ENCODE data around the gene FIGNL2. TPM values are rescaled to one million over a fixed set of nuclear protein-coding genes. Genes with fewer than 3 reads are reported as not detected.

FIGNL2 gene
- total and polyA plus RNA-seq, 2 donors (not counting 1 experiment from before 2014, with no cell fraction given) = 0.07 to 0.17 TPM

- H3K4me2 ChIP-seq (ENCODE audit: extremely low read depth, insufficient read depth, low read length) = no peak overlapping the region
- peaks cover 14% of the 10 kb centered on the region for H3K27me3 ChIP-seq (ENCODE audit: control insufficient read depth, insufficient read depth, low read length)
- no peak overlapping the region for H3K4me3 ChIP-seq (replicated peaks in 1 of 4; ENCODE audit: control extremely low read depth in 1 of 4, insufficient read depth in 1 of 4, low read depth in 3 of 4, low read length in 4 of 4)
- H3K36me3 ChIP-seq (ENCODE audit: control insufficient read depth, insufficient read depth, low read length) = no peaks in the 10 kb centered on the region
- H4K20me1 ChIP-seq (ENCODE audit: control insufficient read depth, extremely low read depth, insufficient read depth, low read length) = no peaks in the 10 kb centered on the region
- H3K9me3 ChIP-seq (ENCODE audit: control insufficient read depth, insufficient read depth, low read depth, low read length) = no peaks in the 10 kb centered on the region
- H3K9ac ChIP-seq (ENCODE audit: insufficient read depth, low read length) = no peak overlapping the region
- H2AFZ ChIP-seq (ENCODE audit: low read length) = no peak overlapping the region
- H3K4me1 ChIP-seq (ENCODE audit: control insufficient read depth, extremely low read depth, insufficient read depth, low read length) = no peaks in the 10 kb centered on the region
- H3K79me2 ChIP-seq (ENCODE audit: control insufficient read depth, insufficient read depth, low read length) = no peaks in the 10 kb centered on the region
- no peak for DNase-seq (ENCODE audit: low read depth in 2 of 2)
- no peak for TF ChIP-seq CTCF (conservative IDR thresholded peaks at IDR 0.05 in 1 of 2, IDR thresholded peaks at IDR 0.05 in 1 of 2; ENCODE audit: low read depth in 1 of 2, low read length in 2 of 2)
- TF ChIP-seq EZH2 (IDR thresholded peaks at IDR 0.05; ENCODE audit: low read length, missing control alignments) = no peak
- H3K27ac ChIP-seq (ENCODE audit: insufficient read depth, low read length) = no peak overlapping the region
Observed at GRCh38 chr12:51829011-51829481, 19.5 kb downstream of the FIGNL2 start.

DNA sequence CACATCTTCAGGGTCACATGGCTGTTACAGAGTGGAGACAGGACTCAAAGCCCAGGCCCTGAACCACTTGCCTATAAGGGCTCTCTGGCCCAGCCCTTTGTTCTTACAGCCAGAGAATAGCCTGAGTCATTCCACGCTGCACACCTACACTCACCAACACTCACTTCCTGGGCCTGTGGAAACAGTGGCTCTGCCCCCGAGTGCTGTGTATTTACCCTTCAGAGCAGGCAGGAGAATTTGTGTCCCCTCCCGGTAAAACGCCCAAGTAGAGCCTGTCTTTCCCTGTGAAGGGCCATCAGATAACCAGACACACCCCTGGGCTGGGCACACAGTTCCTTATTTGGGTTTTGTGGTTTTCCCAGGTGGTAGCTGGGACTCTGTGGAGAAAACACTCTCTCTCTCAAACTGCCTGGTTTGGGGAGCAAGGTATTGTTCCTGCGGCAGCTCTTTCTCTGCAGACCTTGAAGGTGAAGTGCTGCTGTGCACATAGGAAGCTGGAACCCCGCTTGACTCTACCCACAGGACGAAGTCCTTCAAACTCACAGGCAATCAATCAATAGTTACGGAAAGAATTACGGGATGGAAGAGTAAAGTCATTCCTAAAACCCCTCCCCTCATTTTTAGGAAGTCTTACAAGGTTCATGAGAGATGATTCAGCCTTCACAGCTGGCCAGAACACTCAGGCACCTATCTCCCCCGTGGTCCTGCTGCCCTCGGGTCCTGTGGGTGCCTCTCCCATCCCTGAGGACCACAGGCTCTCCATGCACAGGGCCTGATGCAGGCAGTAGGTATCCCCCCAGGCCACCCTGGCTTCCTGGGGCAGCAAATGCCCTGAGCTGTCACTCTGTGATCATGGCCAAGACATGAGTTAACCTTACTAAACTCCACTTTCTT is 20.3 kb downstream of the FIGNL2 start:
- H3K4me2 ChIP-seq (ENCODE audit: extremely low read depth, insufficient read depth, low read length) = no peak overlapping the region
- H3K79me2 ChIP-seq (ENCODE audit: control insufficient read depth, insufficient read depth, low read length) = no peaks in the 10 kb centered on the region
- no peaks in the 10 kb centered on the region for H3K4me1 ChIP-seq (ENCODE audit: control insufficient read depth, extremely low read depth, insufficient read depth, low read length)
- TF ChIP-seq EZH2 (IDR thresholded peaks at IDR 0.05; ENCODE audit: low read length, missing control alignments) = no peak
- TF ChIP-seq CTCF (conservative IDR thresholded peaks at IDR 0.05 in 1 of 2, IDR thresholded peaks at IDR 0.05 in 1 of 2; ENCODE audit: low read depth in 1 of 2, low read length in 2 of 2) = no peak
- H3K9ac ChIP-seq (ENCODE audit: insufficient read depth, low read length) = no peak overlapping the region
- H2AFZ ChIP-seq (ENCODE audit: low read length) = no peak overlapping the region
- no peak overlapping the region for H3K4me3 ChIP-seq (replicated peaks in 1 of 4; ENCODE audit: control extremely low read depth in 1 of 4, insufficient read depth in 1 of 4, low read depth in 3 of 4, low read length in 4 of 4)
- no peaks in the 10 kb centered on the region for H4K20me1 ChIP-seq (ENCODE audit: control insufficient read depth, extremely low read depth, insufficient read depth, low read length)
- H3K27ac ChIP-seq (ENCODE audit: insufficient read depth, low read length) = no peak overlapping the region
- no peaks in the 10 kb centered on the region for H3K36me3 ChIP-seq (ENCODE audit: control insufficient read depth, insufficient read depth, low read length)
- H3K9me3 ChIP-seq (ENCODE audit: control insufficient read depth, insufficient read depth, low read depth, low read length) = no peaks in the 10 kb centered on the region
- peaks cover 7% of the 10 kb centered on the region for H3K27me3 ChIP-seq (ENCODE audit: control insufficient read depth, insufficient read depth, low read length)
- DNase-seq (ENCODE audit: low read depth in 2 of 2) = peak; percentile 14 to 87

- H3K36me3 ChIP-seq (ENCODE audit: control insufficient read depth, insufficient read depth, low read length) = no peaks in the 10 kb centered on the region
- H3K4me2 ChIP-seq (ENCODE audit: extremely low read depth, insufficient read depth, low read length) = no peak overlapping the region
- TF ChIP-seq EZH2 (IDR thresholded peaks at IDR 0.05; ENCODE audit: low read length, missing control alignments) (no peak), CTCF (conservative IDR thresholded peaks at IDR 0.05 in 1 of 2, IDR thresholded peaks at IDR 0.05 in 1 of 2; ENCODE audit: low read depth in 1 of 2, low read length in 2 of 2) (no peak)
- no peak overlapping the region for H3K27ac ChIP-seq (ENCODE audit: insufficient read depth, low read length)
- no peaks in the 10 kb centered on the region for H3K4me1 ChIP-seq (ENCODE audit: control insufficient read depth, extremely low read depth, insufficient read depth, low read length)
- no peaks in the 10 kb centered on the region for H3K9me3 ChIP-seq (ENCODE audit: control insufficient read depth, insufficient read depth, low read depth, low read length)
- H2AFZ ChIP-seq (ENCODE audit: low read length) = no peak overlapping the region
- no peak overlapping the region for H3K4me3 ChIP-seq (replicated peaks in 1 of 4; ENCODE audit: control extremely low read depth in 1 of 4, insufficient read depth in 1 of 4, low read depth in 3 of 4, low read length in 4 of 4)
- no peaks in the 10 kb centered on the region for H3K27me3 ChIP-seq (ENCODE audit: control insufficient read depth, insufficient read depth, low read length)
- H3K79me2 ChIP-seq (ENCODE audit: control insufficient read depth, insufficient read depth, low read length) = no peaks in the 10 kb centered on the region
- no peaks in the 10 kb centered on the region for H4K20me1 ChIP-seq (ENCODE audit: control insufficient read depth, extremely low read depth, insufficient read depth, low read length)
- no peak for DNase-seq (ENCODE audit: low read depth in 2 of 2)
- no peak overlapping the region for H3K9ac ChIP-seq (ENCODE audit: insufficient read depth, low read length)
Observed at GRCh38 chr12:51826881-51827280, 21.6 kb downstream of the FIGNL2 start.
